Brain microvascular endothelial cell (primary cell): Measurements from ENCODE around the gene SFXN2.
A peak's percentile ranks its signal among the peaks of the same experiment; 100 is the strongest.
"Not testable (repeated sequence)": the region's sequence is repeated elsewhere in the genome, so short reads cannot be mapped to it uniquely, and the experiment has no call there.

Experiments used
- DNase-seq: peaks from one replicate; pipeline ENCODE4 v3.0.0-alpha.2; 2020
- H3K27ac ChIP-seq: fragments of 250-450 bp; sonication (Bioruptor Pico); 2 replicates; pipeline ENCODE4 v1.5.1; 2020; ENCODE audit warnings: mild to moderate bottlenecking, moderate library complexity
- H3K27me3 ChIP-seq: fragments of 250-450 bp; sonication (Bioruptor Pico); replicated peaks from 2 replicates; pipeline ENCODE4 v1.5.1; 2020; ENCODE audit warnings: mild to moderate bottlenecking
- H3K36me3 ChIP-seq: fragments of 250-450 bp; sonication (Bioruptor Pico); replicated peaks from 2 replicates; pipeline ENCODE4 v1.5.1; 2020; ENCODE audit warnings: mild to moderate bottlenecking
- H3K4me3 ChIP-seq: 2 replicates; pipeline ENCODE4 v1.5.1; 2011; ENCODE audit warnings: low read depth, mild to moderate bottlenecking, control low read depth, low read length, moderate library complexity
- CTCF ChIP-seq: IDR thresholded peaks from 2 replicates; pipeline ENCODE4 v1.5.1; 2011; ENCODE audit warnings: low read depth, mild to moderate bottlenecking, moderate library complexity, low read length, control low read depth, inconsistent platforms; ENCODE audit errors: missing control alignments
- in situ Hi-C: cut with HindIII; loops from 2 replicates; pipeline ENCODE4 v1.10.0; 2017; ENCODE audit warnings: low sequenced_read_pairs, low pct_ligation_motif_present

The SFXN2 gene

GRCh38 chr10:102740229-102740628 is 25.8 kb downstream of the SFXN2 start:
- no peak for TF ChIP-seq CTCF
- in situ Hi-C loops: loop anchor here (25.0 kb wide), 1 partner anchor 172 kb away; the partner anchor contains the start of gene CNNM2
- no peak overlapping the region for H3K4me3 ChIP-seq
- H3K27ac ChIP-seq: no peak overlapping the region
- no peaks in the 10 kb centered on the region for H3K27me3 ChIP-seq
- peaks cover 4% of the 10 kb centered on the region for H3K36me3 ChIP-seq
- no peak for DNase-seq

GRCh38 chr10:102741726-102742237 is 27.3 kb downstream of the SFXN2 start:
- no peak overlapping the region for H3K4me3 ChIP-seq
- TF ChIP-seq CTCF: no peak
- DNase-seq: no peak
- no peaks in the 10 kb centered on the region for H3K27me3 ChIP-seq
- in situ Hi-C loops: loop anchor here (25.0 kb wide), 1 partner anchor 171 kb away; the partner anchor contains the start of gene CNNM2
- peaks cover 4% of the 10 kb centered on the region for H3K36me3 ChIP-seq
- no peak overlapping the region for H3K27ac ChIP-seq

DNA sequence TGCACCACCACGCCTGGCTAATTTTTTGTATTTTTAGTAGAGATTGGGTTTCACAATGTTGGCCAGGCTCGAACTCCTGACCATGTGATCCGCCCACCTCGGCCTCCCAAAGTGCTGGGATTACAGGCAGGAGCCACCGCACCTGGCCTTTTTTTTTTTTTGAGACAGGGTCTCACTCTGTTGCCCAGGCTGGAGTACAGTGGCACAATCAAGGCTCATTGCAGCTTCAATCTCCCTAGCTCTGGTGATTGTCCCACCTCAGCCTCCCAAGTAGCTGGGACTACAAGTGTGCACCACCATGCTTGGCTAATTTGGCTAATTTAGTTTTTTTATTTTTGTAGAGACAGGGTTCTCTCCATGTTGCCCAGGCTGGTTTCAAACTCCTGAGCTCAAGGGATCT is 27.9 kb downstream of the SFXN2 start:
- in situ Hi-C loops: loop anchor here (25.0 kb wide), 1 partner anchor 170 kb away; the partner anchor contains the start of gene CNNM2
- not testable (repeated sequence) for H3K27me3 ChIP-seq, DNase-seq, H3K27ac ChIP-seq, H3K36me3 ChIP-seq, H3K4me3 ChIP-seq

DNA sequence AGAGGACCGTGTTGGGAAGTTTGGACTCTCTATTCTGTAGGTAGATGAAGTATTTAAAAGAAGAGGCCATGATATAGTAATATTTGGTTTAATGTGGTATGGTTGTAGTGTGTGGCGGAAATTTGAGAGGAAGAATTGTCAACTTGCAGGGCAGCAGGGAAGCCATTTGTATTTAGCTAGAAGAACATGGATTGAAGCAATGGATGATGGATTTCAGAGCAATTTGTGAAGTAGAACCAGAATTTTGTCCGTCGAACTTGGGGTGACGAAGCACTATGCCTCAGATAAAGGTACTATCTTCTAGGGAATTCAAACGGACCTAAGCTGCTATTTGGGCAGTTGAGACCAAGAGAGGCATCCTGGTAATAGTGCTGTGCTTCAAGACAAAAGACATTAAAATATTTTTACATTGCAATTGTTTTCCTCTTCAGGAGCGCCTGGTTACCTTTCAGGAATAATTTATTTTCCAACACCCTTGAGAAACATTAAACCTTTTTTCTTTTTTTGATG is 28.7 kb downstream of the SFXN2 start:
- in situ Hi-C loops: loop anchor here (25.0 kb wide), 1 partner anchor 169 kb away; the partner anchor contains the start of gene CNNM2
- DNase-seq: no peak

DNA sequence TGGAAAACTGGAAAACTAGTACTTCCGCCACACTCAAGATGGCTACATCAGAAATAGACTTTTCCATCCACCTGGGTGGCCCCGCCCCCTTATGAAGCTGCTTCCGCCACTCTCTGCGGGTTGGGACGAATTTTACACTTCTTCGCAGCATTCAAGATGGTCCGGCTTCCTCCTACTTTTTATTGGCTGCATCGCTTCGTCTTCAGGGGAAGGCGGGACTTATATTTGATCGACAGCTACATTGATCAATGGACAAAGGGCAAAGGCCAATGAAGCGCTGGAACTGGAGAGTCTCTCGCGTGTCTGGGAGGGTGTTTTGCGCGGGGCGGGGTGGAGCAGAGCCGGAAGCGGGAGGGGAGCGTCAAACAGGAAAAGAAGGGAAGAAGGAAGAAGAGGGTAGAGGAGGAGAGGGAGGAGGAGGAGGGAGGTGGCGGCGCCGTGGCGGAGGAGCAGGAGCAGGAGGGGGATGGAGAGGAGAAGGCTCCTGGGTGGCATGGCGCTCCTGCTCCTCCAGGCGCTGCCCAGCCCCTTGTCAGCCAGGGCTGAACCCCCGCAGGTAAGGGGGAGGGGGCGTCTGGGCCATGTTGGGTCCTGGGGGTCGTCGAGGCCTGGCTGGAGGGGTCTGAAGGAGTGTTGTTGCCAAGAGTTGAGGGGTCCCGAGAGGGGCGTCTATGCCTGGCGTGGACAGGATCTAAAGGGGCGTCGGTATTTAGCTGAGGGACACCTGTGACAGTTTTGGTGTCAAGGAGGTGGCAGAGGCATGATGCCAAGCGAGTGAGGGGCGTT is 29.3 kb downstream of the SFXN2 start, which contains the start of gene WBP1L:
Gene WBP1L, plus strand, starts transcription at position 361 of the 786 bp plus-strand sequence. Its CDS starts 106 bp downstream, at position 467.
- Histone ChIP-seq H3K27me3 (no peaks in the 10 kb centered on the region), H3K36me3 (no peaks in the 10 kb centered on the region), H3K4me3 (peak within 1 kb of the TSS; percentile 96), H3K27ac (peak within 1 kb of the TSS; percentile 60)
- peak; percentile 99 for DNase-seq
- in situ Hi-C loops: loop anchor here (25.0 kb wide), 1 partner anchor 169 kb away; the partner anchor contains the start of gene CNNM2
- no peak for TF ChIP-seq CTCF

More for the DNA sequence above, 28.7 kb downstream of the SFXN2 start:
- TF ChIP-seq CTCF: no peak
- H3K4me3 ChIP-seq: peak overlapping the region; percentile 22
- H3K27ac ChIP-seq: no peak overlapping the region
- no peaks in the 10 kb centered on the region for H3K27me3 ChIP-seq
- H3K36me3 ChIP-seq: no peaks in the 10 kb centered on the region
